ENCODE data around the gene NCOA7. TPM values are rescaled to one million over a fixed set of nuclear protein-coding genes. Genes with fewer than 3 reads are reported as not detected.

NCOA7 gene
- total and polyA plus RNA-seq, 8 donors, result 1.2 to 131 (median 21.8) TPM

DNA sequence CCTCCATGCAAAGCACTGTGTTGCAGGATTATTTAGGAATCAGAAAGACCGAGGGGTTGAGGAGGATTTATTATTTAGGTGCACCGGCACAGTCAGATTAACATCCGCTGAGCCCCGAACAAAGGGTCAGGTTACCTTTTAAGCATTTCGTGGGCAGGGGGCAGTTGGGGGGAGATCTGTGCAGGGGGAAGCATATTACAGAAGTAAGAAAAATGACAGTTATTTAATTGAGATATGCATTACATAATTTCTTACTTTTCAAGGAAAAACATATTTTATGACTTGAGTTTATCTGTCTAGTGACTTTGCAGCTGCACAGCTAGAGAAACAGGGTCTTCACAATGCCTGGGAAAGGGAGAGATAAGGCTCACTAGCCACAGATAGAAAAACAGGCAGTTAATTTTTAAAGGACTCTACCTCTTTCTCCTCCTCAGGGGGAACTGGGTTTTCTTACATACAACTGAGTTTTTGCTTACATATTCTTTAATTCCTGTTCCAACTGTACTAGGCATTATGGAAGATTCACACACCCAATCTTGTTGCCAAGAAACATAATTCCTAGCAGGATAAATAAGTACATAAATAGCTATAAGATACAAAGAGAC, 164.1 kb downstream of the NCOA7 start:
- TF ChIP-seq EP300 (IDR thresholded peaks at IDR 0.05) (no peak), POLR2AphosphoS5 (IDR thresholded peaks at IDR 0.05) (no peak), POLR2A (IDR thresholded peaks at IDR 0.05) (no peak)
- TF ChIP-seq, protein P1, sequence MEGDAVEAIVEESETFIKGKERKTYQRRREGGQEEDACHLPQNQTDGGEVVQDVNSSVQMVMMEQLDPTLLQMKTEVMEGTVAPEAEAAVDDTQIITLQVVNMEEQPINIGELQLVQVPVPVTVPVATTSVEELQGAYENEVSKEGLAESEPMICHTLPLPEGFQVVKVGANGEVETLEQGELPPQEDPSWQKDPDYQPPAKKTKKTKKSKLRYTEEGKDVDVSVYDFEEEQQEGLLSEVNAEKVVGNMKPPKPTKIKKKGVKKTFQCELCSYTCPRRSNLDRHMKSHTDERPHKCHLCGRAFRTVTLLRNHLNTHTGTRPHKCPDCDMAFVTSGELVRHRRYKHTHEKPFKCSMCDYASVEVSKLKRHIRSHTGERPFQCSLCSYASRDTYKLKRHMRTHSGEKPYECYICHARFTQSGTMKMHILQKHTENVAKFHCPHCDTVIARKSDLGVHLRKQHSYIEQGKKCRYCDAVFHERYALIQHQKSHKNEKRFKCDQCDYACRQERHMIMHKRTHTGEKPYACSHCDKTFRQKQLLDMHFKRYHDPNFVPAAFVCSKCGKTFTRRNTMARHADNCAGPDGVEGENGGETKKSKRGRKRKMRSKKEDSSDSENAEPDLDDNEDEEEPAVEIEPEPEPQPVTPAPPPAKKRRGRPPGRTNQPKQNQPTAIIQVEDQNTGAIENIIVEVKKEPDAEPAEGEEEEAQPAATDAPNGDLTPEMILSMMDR (IDR thresholded peaks at IDR 0.05), result no peak
- Histone ChIP-seq H3K27ac (no peak overlapping the region), H3K4me1 (peaks cover 22 to 32% (median 27%) of the 10 kb centered on the region in 4 donors), H3K27me3 (no peaks in the 10 kb centered on the region), H3K4me3 (no peak overlapping the region), H3K36me3 (no peaks in the 10 kb centered on the region), H3K9me3 (no peaks in the 10 kb centered on the region)
- WGBS, 5 donors, result 44 to 62% (median 49%) methylated on average over 5 of the region's 5 CpGs
- DNase-seq, result no peak
- intact Hi-C loops (cut with DNase I; ENCODE audit: low total_unique reads), result no loop called here

DNA sequence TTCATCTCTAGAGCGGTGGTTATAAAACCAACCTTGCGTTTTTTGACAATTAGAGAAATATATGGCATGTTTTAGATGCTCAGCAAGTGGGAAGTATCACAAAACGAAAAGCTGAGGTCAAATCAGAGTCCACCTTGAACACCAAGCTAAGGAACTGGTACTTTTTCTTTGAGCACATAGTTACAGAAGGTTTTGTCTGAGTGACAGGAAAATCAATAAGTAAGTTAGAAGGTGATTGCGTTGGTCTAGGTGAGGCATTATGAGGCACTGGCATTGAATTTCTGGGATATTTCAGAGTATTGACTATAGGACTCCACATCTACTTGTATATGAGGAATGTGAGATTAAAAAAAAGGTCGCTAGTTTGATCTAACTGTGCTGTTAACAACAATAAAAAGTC, 165.2 kb downstream of the NCOA7 start:
- 29 to 36% (median 34%) methylated on average over 5 of the region's 5 CpGs for WGBS, 5 donors
- H3K4me1 ChIP-seq, result peaks cover 22 to 43% (median 34%) of the 10 kb centered on the region in 4 donors
- peak overlapping the region in 4 of 5 donors; percentile 92 to 98 (median 96) for H3K27ac ChIP-seq
- no peak for DNase-seq
- H3K9me3 ChIP-seq, result no peaks in the 10 kb centered on the region
- peak overlapping the region; percentile 58 to 94 (median 90) for H3K4me3 ChIP-seq
- TF ChIP-seq, protein P1 (IDR thresholded peaks at IDR 0.05), result no peak
- no peak for TF ChIP-seq POLR2AphosphoS5 (IDR thresholded peaks at IDR 0.05)
- no peak for TF ChIP-seq POLR2A (IDR thresholded peaks at IDR 0.05)
- TF ChIP-seq EP300 (IDR thresholded peaks at IDR 0.05), result no peak
- intact Hi-C loops (cut with DNase I; ENCODE audit: low total_unique reads), result no loop called here
- H3K36me3 ChIP-seq, result no peaks in the 10 kb centered on the region
- H3K27me3 ChIP-seq, result no peaks in the 10 kb centered on the region

DNA sequence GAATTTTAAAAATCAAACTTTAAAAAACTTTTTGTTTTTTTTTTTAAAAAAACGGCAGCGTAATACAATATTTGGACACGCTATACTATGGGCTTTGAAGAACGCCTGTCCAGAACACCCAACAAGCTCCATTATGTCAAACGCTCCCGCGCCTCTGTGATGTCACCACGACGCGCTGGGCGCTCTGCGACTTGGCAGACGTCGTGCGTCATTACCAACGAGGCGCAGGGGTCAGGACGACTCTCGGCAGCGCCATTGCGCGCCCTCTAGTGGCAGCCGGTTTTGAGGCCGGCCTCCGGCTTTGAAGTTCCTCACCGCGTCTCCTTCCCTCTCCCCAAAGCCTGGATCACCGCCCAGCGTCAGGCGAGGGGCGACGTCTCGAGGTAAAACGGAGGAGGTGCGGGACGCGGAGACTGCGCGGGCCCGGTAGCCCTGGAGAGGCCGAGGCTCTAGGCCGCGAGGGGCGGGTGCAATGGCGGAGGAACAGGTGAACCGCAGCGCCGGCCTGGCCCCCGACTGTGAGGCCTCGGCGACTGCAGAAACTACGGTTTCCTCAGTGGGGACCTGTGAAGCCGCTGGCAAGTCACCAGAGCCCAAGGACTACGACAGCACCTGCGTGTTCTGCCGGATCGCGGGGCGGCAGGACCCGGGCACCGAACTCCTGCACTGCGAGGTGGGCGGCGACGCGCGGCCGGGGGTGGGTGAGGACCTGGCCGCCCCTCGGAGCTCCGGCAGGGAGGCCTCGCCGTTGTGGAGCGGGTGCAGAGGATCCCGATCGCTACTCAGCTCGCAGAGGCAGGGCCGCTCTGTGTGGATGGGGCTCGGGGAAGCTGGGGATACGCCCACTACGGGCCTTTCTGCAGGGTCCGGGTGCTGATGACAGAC, 166.0 kb downstream of the NCOA7 start, which contains the start of gene HINT3:
TSS of gene HINT3 (plus strand) at position 265 of the 885 bp plus-strand sequence. CDS start at position 473, 208 bp downstream.
- H3K9me3 ChIP-seq, result no peaks in the 10 kb centered on the region
- H3K36me3 ChIP-seq, result peaks cover 0 to 6% (median 0%) of the 10 kb centered on the region in 4 donors
- WGBS, 5 donors, result 0 to 1% (median 0%) methylated on average over 45 to 82 of the region's 82 CpGs
- TF ChIP-seq EP300 (IDR thresholded peaks at IDR 0.05) (no peak), POLR2AphosphoS5 (IDR thresholded peaks at IDR 0.05) (peak; percentile 86 to 95 (median 94)), POLR2A (IDR thresholded peaks at IDR 0.05) (peak in 2 of 4 donors; percentile 6 to 29)
- TF ChIP-seq, protein P1 (IDR thresholded peaks at IDR 0.05), result peak in 6 of 7 experiments; percentile 62 to 99 (median 96)
- peaks cover 22 to 44% (median 34%) of the 10 kb centered on the region in 4 donors for H3K4me1 ChIP-seq
- H3K4me3 ChIP-seq, result peak within 1 kb of the TSS; percentile 58 to 94 (median 90)
- peak within 1 kb of the TSS; percentile 92 to 98 (median 95) for H3K27ac ChIP-seq
- no peaks in the 10 kb centered on the region for H3K27me3 ChIP-seq
- intact Hi-C loops (cut with DNase I; ENCODE audit: low total_unique reads), result no loop called here
- DNase-seq, result peak; percentile 99

DNA sequence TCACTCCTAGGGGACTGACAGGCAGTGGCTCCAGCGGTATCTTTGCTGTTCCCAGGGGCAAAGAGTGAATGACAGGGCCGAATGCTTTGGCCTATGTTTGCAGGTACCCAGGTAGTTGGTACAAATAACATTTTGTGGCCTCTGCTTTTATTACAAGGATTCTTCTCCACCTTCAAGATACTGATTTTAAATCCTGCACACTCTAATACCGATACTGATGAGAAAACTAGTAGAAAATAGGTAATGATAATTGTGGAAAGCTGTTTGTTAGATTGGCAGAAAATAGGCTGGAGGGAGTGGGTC, 166.6 kb downstream of the NCOA7 start:
- 0 to 3% (median 2%) methylated on average over 3 of the region's 3 CpGs for WGBS, 5 donors
- peak overlapping the region; percentile 58 to 94 (median 90) for H3K4me3 ChIP-seq
- intact Hi-C loops (cut with DNase I; ENCODE audit: low total_unique reads), result no loop called here

More for the DNA sequence above, 166.6 kb downstream of the NCOA7 start:
- peak overlapping the region; percentile 92 to 98 (median 95) for H3K27ac ChIP-seq
- no peaks in the 10 kb centered on the region for H3K9me3 ChIP-seq
- H3K27me3 ChIP-seq, result no peaks in the 10 kb centered on the region
- peaks cover 0 to 6% (median 0%) of the 10 kb centered on the region in 4 donors for H3K36me3 ChIP-seq
- peaks cover 22 to 44% (median 34%) of the 10 kb centered on the region in 4 donors for H3K4me1 ChIP-seq
- DNase-seq, result no peak
- TF ChIP-seq EP300 (IDR thresholded peaks at IDR 0.05) (no peak), POLR2A (IDR thresholded peaks at IDR 0.05) (no peak), POLR2AphosphoS5 (IDR thresholded peaks at IDR 0.05) (no peak)
- TF ChIP-seq, protein P1 (IDR thresholded peaks at IDR 0.05), result no peak

All from stomach (tissue), 9 donors.